Endometrial microvascular endothelial cells (primary cell): ENCODE results near the gene KIF18B. TPM values are rescaled to one million over a fixed set of nuclear protein-coding genes. Genes with fewer than 3 reads are reported as not detected.

ENCODE experiments used
- in situ Hi-C: cut with HindIII; loops from 2 replicates; pipeline ENCODE4 v1.10.0; 2017; ENCODE audit warnings: low sequenced_read_pairs, low pct_unique_long_range_greater_than_20kb; ENCODE audit errors: inconsistent ontology term
- total RNA-seq: library from RNA; depleted of rRNA; stranded (reverse); fragments of >200 nt; gene quantifications from one replicate; pipeline ENCODE4 v1.2.3, GENCODE V29; 2015; ENCODE audit errors: inconsistent ontology term

Gene KIF18B
- total RNA-seq, 1 donor from 2014 or later, result 30.1 TPM

DNA sequence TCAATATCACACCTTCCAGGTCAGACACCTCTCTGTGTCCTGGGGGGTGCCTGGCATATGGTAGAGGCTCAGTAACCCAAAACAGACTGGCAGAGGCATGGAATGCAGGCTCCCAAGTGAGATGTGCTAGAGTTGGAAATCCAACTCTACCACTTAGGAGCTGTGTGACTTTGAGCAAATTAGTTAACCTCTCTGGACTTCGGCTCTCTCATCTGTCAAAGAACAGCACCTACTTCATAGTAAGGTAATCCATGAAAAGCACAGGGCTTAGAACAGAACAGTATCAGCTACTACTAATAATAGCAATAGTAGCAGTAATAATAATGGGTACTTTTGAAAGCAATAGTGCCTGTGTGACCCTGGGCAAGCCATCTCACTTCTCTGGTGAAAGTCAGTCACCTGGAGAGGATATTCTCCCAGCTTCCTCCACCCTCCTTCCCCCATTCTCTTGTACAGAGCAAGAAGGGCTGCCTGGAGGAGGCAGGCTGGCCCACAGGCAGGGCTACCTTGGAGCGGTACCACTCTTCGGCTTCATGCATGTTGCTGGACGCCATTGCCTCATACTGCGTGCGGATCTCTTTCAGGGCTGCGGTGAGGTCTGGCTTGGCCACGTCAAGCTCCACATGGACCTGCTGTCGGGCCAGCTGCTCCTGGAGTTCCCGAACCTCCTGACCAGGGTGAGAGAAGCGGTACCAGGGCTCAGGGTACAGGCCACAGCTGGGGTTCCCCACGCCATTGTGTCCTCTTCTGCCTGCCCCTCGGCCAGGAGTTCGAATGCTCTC, 34.6 kb downstream of the KIF18B start:
- in situ Hi-C loops, result no loop called here

DNA sequence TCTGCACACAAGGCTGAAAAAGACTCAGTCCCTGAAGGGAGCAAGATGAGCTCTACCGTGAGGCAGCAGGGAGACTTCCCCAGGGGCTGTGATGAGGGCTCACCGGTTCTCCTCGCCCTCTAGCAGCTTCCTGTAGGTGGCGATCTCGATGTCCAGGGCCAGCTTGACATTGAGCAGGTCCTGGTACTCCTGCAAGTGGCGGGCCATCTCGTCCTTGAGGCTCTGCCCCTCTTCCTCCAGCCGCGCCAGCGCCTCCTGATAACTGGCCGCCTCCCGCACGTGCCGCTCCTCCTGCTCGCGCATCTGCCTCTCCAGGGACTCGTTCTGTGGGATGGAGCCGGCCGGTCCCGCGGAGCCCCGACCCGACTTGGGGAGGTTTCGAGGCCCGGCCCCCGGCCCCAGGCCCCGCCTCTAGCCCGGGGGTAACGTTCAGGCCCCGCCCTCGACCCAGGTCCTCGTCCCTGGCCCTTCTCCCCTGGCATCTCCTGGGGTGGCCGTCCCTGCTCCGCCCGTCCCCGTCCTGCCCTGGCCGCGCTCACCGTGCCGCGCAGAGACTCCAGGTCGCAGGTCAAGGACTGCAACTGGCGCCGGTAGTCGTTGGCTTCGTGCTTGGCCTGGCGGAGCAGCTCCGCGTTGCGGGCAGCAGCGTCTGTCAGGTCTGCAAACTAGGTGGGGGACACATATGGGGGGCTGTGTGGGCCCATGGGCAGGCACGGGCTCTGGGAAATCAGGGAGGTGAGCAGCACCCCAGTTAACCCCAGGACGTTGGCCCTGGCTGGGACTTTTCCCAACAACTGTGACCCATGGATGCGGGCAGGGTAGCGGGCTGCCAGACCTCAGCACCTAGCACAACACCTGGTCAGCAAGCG, 36.2 kb downstream of the KIF18B start:
- in situ Hi-C loops, result no loop called here

DNA sequence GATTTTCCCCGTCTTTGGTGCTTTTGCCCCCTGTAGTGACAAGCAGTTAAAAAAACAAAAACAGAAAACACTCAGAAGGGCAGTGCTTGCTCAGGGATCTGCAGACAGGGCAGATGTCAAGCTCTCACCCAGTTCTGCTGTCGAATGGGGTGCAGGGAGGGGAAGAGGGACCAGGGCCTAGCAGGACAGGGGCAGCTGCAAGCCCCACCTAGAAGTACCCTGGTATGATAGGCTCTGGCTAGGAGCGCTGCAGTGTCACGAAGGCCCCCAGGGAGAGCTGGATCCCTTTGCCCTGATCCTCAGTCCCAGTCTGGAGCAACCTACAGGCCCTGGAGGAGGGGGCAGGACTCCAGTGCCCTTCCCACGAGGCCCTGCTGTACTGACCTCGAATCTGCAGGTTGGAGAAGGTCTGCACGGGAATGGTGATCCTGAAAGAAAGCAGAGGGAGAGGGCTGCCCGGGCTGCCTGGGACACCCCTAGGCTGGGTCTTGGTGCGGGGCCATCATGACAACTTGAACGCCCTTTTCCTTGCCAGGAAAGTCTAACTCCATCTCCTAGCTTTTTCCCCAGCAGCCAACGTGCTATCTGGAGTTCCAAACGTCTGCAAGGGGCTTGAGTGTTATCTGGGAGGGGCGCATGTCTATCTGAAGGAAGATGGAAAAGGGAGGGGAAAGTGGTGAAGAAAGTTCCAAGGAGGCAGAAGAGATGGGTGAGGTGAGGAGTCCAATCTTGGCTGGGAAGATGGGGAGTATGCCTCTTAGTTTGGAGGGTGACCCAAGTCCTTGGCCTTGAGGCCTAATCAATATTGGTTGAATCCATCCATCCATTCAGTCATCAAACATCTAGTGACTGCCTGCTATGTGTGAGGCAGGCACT, 37.1 kb downstream of the KIF18B start:
- in situ Hi-C loops, result no loop called here

DNA sequence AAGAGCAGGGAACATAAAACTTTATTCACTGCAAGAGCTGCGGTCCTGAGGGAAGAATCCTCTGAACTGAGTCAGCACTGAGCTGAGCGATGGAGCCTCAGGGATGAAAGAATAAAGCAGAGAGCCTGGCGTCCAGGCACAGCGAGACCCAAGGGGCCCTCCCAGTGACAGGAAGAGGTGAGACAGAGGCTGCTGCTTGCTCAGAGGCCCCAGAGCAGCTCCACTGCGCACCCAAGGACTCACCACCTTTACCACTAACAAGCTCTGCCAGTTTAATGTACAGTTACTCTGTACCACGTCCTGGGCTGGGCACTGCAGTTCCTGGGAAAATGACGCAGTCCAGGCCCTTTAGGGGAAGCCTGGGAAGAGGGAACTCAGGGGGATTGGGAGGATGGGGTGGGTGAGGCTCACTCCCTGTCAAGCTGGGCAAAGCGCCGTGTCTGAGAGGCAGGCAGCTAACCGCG, 37.9 kb downstream of the KIF18B start:
- in situ Hi-C loops, result no loop called here

DNA sequence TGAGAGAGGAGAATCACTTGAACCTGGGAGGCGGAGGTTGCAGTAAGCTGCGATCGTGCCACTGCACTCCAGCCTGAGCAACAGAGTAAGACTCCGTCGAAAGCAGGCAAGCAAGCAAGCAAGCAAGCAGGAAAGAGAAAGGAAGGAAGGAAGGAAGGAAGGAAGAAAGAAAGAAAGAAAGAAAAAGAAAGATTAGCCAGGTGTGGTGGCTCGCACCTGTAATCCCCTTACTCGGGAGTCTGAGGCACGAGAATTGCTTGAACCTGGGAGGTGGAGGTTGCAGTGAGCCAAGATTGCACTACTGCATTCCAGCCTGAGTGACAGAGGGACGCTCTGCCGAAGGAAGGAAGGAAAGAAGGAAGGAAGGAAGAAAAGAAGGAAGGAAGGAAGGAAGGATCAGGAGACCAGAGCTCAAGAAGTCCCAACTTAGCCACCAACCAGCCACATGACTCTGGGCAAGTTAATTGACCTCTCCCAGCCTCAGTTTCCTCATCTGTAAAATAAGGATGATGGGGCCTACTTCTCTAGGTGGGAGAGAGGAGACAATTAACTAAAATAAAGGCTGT, 38.7 kb downstream of the KIF18B start:
- in situ Hi-C loops, result no loop called here

DNA sequence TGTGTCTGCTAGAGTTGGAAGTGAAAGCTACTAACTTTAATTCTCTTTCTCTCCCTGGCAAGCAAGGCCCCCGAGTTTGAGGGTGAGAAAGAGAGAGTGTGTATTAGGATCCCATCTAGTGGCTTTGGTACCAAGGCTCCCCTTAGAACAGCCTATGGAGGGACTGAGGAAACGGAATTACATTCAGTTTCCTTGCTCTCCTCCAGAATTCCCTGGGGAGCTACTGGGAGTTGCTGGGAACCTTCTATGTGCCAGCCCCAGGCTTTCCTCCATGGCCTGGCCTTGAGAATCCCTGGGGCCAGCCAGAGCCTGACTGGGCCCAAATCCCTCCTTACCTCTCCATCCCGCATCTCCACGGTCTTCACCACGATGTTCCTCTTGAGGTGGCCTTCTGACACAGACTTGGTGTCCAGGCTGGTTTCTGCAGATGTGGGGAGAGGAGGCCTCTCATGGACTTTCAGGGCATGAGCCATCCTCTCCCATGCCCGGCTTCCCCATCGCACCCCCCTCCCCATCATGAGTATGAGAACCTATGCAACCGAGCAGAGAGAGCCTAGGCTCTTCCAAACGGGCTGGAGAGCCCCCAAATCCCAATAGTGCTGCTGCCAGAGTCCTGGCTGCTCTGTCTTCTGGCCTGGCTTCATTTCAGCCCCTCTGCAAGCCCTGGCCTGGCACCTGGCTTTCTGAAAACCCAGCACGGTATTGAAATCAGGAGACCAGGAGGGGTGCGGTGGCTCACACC, 39.7 kb downstream of the KIF18B start:
- in situ Hi-C loops, result no loop called here

DNA sequence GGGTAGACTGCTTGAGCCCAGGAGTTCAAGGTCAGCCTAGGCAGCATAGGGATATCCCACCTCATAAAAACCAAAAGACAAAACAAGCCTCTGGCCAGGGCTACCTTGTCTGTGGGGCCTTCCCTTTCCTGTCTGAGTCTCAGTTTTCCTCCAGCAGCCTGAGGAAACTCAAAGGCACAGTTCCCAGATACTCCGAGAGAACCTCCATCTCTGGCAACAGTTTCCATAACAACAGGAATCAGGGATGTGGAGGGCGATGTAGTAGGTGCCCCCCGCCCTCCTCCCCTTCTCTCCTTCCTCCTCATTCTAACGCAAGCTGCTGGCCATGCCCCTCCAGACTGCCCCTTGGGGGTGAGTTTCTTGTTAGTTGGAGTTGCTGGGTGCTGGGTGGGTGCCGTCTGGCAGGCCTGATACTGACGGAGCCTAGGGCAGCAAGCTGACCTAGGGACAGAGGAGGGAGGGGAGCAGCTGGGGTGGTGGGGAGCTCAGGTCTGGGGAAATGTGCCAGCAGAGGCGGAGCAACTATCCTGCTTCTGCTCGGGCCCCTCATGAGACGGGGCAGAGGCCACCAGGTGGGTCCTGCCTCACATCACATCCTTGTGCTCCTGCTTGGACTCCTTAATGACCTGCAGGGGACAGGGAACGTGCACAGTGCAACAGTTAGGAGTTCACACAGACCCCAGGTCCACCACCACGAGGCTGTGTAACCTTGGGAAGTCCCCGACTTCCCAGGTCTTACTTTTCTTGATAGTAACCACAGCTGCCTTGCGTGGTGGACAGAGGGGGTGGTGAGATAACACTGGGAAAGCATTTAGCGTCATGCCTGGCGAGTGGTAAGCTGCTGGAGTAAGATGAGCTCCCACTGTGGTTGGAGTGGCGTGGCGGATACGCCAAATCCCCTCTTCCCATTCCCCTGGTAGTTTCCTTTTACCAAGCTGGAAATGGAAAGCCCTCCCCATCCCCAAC, 40.5 kb downstream of the KIF18B start:
- in situ Hi-C loops, result no loop called here

DNA sequence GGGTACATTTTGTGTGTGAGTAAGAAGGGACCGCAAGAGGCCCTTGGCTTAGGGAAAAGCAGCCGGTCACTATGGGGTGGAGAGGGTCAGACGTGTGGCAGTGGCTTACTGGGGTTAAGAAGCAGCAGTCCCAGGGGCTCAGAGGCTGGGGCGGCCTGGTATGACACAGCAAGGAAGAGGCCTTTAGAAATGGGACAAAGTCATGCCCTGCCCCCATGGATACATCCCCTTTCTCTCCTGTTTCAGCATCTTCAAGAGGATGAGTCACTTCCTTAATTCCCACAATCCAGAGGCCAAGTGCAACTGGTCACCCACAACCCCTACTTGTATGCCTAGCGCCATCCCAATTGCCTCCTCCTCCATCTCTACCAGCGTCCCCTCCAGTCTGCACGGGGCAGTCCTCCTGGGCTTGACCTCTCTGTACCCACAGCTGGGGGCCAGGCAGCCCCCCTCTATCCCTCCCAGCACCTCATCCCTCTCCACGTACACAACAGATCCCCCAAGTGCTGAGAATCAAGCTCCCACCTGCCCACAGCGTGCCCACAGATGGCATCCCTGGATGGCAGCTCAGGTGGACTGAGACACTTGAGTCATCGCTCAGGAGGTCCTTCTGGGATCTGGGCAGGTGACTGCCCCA, 41.4 kb downstream of the KIF18B start:
- in situ Hi-C loops, result no loop called here

DNA sequence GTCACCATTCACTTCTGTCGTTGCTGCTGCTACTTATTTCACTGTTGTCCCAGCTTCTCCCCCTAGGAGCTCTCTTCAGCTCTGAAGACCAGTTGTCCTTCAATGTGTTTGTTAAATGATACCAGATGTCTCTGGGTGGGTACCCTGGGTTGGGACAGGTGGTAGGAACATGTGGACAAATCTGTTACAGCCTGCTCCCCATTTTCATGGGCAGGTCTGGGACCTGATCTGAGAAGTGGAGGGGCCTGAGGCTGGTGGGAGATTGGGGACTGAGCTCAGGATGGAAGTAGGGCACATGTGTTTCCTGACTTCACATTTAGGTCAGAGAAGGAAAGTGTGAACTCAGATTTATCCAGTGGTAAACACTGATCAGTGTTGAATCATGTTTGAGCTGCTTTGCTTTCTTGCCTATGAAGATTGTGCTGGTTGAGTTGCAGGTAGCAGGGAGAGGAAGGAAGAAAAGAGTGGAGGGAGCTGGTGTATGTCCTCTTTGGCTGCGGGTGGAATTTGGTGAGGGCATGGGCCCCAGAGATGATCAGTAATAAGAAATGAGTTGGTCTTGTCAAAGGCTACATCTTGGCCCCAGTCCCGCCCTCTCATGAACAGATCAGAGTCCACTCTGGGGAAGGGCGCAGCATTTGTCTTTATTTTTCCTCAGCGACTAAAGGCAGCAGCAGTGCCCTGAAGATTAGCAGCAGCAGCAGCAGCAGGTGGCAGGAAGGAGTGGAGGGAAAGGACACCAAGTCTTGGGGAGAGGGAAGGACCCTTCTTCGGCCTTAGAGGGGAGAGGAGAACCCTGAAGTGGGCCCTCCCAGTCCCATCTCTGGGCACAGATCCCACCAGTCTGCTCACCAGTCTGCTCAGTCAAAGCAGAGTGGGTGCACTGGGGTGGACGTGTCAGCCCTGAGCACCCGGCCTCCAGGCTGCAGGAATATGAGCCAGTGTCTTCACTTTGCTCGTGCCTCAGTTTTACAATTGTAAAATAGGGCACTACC, 42.3 kb downstream of the KIF18B start:
- in situ Hi-C loops, result no loop called here

DNA sequence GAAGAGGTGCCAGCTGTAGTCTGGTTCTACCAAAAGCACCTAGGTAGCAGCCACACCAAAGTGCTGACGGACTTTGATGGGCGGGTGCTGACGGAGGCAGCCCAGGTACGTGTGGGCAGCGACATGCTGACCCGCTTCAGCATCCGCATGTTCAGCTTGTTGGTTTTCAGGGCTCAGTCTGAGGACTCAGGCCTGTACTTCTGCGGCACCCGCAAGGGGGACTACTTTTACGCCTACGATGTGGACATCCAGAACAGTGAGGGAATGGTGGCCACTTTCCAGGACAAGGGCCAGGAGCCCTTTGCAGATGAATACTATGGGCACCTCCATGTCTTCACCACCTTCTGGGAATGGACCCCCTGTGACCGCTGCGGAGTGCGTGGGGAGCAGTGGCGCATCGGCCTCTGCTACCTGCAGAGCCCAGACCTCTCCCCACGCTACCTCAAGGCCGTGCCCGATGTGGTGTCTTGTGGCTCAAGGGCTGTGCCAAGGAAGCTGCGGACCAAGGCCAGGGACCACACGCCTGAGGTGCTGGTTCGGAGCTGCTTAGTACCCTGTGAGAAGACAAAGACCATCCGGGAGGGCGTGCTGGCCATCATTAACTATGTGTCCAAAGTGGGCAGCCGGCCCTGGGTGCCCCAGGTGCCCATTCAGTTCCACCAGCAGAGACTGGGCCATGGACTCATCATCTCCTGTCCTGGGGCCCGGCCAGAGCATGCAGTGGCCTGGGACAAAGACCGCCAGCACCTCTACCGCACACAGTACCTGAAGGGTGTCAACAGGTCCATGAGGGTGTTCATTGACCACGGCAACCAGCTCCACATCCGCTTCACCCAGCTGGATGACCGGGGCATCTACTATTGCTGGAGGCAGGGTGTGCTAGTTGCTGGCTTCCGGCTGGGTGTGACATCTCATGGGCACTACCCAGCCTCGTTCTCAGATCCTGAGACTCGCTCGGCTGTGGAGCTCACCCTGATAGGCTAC, 43.3 kb downstream of the KIF18B start:
- in situ Hi-C loops, result no loop called here

DNA sequence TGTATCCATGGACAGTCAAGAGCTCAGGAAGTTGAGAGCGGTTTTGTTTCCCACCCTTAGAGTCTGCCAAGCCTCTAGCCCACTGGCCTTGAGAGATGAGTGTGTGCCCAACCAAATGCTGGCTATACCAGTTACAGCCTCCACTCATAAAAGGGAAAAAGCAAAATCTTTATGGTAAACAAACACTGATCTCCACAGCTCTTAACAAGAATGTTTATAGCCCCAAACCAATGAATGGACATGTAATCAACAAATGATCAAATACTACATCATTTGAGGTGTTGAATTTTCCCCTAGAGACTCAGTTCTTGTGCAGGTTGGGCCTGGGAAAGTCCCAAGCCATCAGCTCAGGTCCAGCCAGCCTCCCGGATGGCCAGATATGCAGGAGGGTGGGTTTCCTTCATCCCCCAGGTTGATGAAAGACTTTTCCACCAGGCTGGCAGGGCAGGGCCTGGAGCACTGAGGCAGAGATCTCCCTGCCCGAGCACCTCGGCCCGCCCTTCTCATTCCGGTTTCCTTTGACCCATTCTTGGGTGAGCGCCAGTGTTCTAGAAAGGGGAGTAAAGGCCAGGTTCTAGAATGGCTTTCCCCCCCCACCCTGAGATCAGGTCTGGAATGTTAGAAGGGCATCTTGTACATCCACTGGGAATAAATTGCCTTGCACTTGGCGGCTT, 44.4 kb downstream of the KIF18B start:
- in situ Hi-C loops, result no loop called here

DNA sequence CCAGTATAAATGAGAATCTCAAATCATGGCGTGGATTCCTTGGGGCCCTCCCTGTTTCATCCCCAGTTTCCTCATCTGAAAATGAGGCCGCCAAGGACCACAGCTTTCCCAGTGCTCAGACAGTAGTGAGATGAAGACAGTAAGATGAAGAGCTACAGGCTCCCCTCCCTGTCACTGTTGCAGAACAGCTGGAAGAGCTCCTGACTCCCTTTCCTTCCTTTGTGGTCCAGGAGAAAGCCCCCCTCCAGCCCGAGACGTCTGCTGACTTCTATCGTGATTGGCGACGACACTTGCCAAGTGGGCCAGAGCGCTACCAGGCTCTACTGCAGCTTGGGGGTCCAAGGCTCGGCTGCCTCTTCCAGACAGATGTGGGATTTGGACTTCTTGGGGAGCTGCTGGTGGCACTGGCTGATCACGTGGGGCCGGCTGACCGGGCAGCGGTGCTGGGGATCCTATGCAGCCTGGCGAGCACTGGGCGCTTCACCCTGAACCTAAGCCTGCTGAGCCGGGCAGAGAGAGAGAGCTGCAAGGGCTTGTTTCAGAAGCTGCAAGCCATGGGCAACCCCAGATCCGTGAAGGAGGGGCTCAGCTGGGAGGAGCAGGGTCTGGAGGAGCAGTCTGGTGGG, 45.3 kb downstream of the KIF18B start:
- in situ Hi-C loops, result no loop called here

DNA sequence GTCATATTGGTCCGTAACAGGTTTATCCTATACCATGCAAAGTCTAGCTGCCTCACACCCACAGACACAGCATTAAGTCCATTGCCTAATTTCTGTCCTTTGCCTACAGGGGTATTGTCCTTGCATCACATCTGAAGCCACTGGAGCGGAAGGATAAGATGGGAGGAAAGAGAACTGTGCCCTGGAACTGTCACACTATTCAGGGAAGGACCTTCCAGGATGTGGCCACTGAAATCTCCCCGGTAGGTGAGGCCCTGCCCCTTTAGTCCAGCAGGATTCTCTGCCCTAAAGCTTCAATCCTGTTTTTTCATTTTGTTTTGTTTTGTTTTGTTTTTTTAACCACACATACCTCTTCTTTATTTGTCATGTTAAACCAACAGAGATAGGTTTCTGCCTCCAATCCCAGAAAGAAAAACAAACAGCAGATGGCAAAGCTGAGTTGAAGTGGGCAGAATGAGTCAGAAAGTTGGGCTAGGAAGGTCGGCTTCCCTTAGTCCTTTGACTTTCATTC, 46.1 kb downstream of the KIF18B start:
- in situ Hi-C loops, result no loop called here
